Immature natural killer cell (primary cell): Measurements from ENCODE around the gene NUP133. TPM values are rescaled to one million over a fixed set of nuclear protein-coding genes. Genes with fewer than 3 reads are reported as not detected.
"Not testable (repeated sequence)": the region's sequence is repeated elsewhere in the genome, so short reads cannot be mapped to it uniquely, and the experiment has no call there.

ENCODE experiments used
- DNase-seq, 3 donors: peaks; one replicate each; pipeline ENCODE4 v3.0.0; 2022; ENCODE audit warnings: mixed read lengths in 1 of 3
- H3K27ac Mint-ChIP-seq, 6 donors: one replicate each; pipeline ENCODE4 v1.8.0; 2020; ENCODE audit warnings: mixed read lengths in 6 of 6, mild to moderate bottlenecking in 5 of 6, inconsistent platforms in 4 of 6, moderate library complexity in 3 of 6
- H3K27me3 Mint-ChIP-seq, 3 donors: one replicate each; pipeline ENCODE4 v1.8.0; 2020 to 2021; ENCODE audit warnings: low read depth in 3 of 3, mild to moderate bottlenecking in 3 of 3, mixed read lengths in 3 of 3, moderate library complexity in 3 of 3, inconsistent platforms in 1 of 3
- H3K36me3 Mint-ChIP-seq, 3 donors: one replicate each; pipeline ENCODE4 v1.8.0; 2020; ENCODE audit warnings: mixed read lengths in 3 of 3, inconsistent platforms in 2 of 3, mild to moderate bottlenecking in 2 of 3
- H3K4me1 Mint-ChIP-seq, 2 donors: one replicate each; pipeline ENCODE4 v1.8.0; 2020; ENCODE audit warnings: inconsistent platforms in 2 of 2, mild to moderate bottlenecking in 2 of 2, mixed read lengths in 2 of 2, moderate library complexity in 1 of 2
- H3K4me3 Mint-ChIP-seq, 5 donors: one replicate each; pipeline ENCODE4 v1.8.0; 2020; ENCODE audit warnings: mild to moderate bottlenecking in 5 of 5, mixed read lengths in 5 of 5, inconsistent platforms in 3 of 5, moderate library complexity in 3 of 5
- H3K9me3 Mint-ChIP-seq, 6 donors: one replicate each; pipeline ENCODE4 v1.8.0; 2020; ENCODE audit warnings: mild to moderate bottlenecking in 6 of 6, mixed read lengths in 6 of 6, inconsistent platforms in 4 of 6, moderate library complexity in 3 of 6
- polyA plus RNA-seq, 3 donors: library from polyadenylated mRNA; unstranded; fragments of 300-500 nt; fragmentation: Illumina TruSeq; gene quantifications; one replicate each; pipeline ENCODE4 v1.2.3, GENCODE V29; 2021

Gene NUP133
- polyA plus RNA-seq, 3 donors from 2014 or later: 17.5 to 20.0 (median 18.5) TPM

DNA sequence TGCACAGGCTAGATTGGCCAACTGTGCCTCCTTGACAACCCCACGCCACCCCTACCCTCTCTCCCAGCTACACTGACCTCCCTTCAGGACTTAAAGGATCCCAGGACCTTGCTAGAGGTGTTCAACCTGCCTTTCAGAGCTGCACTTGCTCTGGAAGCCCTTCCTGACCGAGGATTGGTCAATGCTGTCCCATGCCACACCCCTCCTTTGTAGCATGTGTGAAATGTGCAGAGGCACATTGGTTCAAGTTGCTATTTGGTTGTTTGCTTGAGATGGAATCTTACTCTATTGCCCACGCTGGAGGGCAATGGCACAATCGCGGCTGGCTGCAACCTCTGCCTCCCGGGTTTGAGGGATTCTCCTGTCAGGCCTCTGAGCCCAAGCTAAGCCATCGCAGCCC, 96.1 kb downstream of the NUP133 start:
- DNase-seq: no peak
- peaks cover 2% of the 10 kb centered on the region in 2 donors for H3K4me1 Mint-ChIP-seq
- no peak overlapping the region for H3K4me3 Mint-ChIP-seq
- peaks cover 14 to 25% (median 19%) of the 10 kb centered on the region in 3 donors for H3K27me3 Mint-ChIP-seq
- no peak overlapping the region for H3K27ac Mint-ChIP-seq
- H3K36me3 Mint-ChIP-seq: no peaks in the 10 kb centered on the region
- no peaks in the 10 kb centered on the region for H3K9me3 Mint-ChIP-seq

DNA sequence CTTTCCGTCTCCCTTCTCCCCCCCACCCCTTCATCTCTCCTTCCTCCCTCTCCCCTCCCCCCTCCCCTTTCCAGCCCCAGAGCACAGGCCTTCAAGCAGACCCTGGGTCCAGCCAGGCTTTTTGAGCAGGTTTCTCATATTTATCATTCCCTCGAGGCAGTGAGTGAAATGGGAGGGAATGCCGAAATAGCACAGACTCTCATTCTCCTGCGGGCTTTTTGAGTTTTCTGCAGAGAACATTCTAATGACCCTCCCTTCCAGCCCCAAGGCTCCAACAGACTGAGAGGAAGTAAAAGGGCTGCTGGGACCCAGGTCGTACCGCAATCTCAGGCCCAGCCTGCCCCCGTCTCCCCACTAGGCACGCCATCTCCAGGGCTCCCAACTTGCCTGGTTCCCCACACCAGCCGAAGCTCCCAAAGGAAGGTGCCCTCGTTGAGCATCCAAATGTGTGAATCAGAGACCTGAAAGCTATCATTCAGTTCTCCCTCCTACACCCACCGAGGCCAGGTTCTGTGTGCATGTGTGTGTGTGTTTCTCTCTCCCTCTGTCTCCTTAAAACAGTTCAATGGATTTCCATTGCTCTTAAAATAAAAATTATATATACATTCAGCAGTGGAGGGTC, 96.6 kb downstream of the NUP133 start:
- Mint-ChIP-seq H3K27ac (no peak overlapping the region), H3K4me3 (no peak overlapping the region), H3K9me3 (no peaks in the 10 kb centered on the region), H3K4me1 (peaks cover 7% of the 10 kb centered on the region in 2 donors), H3K36me3 (no peaks in the 10 kb centered on the region), H3K27me3 (peaks cover 16 to 27% (median 20%) of the 10 kb centered on the region in 3 donors)
- no peak for DNase-seq

DNA sequence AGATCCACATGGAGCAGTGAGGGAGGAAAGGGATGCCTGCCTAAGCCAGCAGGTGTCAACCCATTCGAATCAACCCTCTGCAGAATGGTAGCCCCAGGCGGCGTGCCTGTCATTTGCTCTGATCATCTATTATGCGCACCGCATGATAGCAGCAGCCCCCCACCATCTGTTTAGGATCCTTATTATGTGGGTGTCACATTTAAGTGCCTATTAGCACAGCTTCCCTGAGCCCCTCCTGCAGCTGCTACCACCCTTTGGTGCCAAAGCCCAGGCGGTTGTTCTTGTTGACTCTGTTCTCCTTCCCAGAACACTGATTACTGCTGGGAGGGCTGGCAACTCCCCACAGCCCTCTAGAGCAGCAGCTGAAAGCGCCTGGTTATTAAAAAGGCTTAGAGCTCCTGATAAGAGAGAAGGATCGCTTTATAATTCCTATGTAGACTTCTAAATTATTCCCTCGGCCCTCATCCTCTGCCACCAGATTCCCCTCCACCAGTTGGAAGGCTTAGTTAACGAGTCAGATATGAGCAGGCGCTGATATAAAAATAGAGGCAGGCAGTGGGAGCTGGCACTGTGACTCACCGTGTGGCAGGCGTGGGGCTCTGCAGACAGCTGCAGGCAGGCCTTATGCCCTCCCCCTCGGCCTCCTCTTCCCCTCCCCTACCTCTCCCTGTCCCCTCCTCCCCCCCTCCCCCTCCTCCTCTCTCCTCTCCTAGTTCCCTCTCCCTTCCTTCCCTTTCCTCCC, 97.3 kb downstream of the NUP133 start:
- Mint-ChIP-seq H3K27me3 (peaks cover 16 to 27% (median 24%) of the 10 kb centered on the region in 3 donors), H3K4me1 (peaks cover 7 to 8% of the 10 kb centered on the region in 2 donors), H3K4me3 (peak overlapping the region in 1 of 5 donors; percentile 38), H3K36me3 (no peaks in the 10 kb centered on the region), H3K9me3 (no peaks in the 10 kb centered on the region), H3K27ac (no peak overlapping the region)
- no peak for DNase-seq

DNA sequence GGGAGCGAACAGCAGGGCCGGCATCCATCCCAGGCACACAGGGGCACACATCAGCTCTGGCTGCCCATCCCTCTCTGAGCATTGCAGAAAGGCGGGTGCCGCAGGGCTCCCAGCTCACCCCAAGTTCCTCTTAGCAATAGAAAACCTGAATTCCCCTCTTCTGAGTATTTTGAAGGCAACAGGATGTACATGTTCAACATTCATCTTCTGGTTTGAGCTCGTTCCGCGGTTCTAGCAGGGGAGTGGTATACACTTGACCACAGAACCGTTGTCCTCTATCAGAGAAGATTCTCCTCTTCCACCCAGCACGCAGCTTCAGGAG, 97.8 kb downstream of the NUP133 start:
- Mint-ChIP-seq H3K36me3 (no peaks in the 10 kb centered on the region), H3K4me3 (peak overlapping the region in 1 of 5 donors; percentile 38), H3K27me3 (peaks cover 16 to 31% (median 24%) of the 10 kb centered on the region in 3 donors), H3K27ac (no peak overlapping the region), H3K4me1 (peaks cover 7 to 8% of the 10 kb centered on the region in 2 donors), H3K9me3 (no peaks in the 10 kb centered on the region)
- no peak for DNase-seq

DNA sequence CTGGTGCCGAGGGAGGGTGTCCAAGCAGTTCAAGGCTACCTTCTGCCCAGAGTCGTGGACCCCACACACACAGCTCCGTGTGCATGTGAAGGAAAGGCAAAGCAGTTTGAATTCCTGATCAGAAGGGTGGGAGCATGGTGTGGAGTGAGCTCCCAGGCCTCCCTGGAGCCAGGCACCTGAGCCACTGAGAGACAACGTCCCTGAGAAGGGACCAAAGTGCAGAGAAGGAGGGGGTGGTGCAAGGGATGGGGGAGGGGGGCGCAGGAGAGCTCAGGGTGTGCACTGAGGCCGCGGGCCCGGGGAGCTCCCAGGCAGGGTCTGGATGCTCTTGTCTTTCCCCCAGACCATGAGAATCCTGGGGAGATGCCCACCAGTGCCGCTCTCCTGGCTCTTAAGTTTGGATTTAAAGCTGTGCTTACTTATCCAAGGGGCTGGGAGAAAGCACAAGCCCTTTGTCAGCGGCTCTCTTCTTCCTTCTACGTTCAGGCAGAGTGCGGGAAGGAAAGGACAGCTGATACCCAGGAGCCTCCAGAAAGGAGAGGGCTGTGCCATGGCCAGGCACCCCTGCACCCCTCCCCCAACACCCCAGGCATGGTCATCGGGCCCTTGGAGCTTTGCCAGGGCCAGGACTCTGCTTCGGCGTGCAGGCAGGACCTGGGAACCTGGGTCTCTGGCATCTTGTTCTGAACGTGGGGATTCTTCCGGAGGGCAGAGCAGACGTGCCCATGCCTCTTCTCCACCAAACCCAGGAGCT, 98.3 kb downstream of the NUP133 start:
- no peaks in the 10 kb centered on the region for H3K9me3 Mint-ChIP-seq
- DNase-seq: no peak
- no peaks in the 10 kb centered on the region for H3K36me3 Mint-ChIP-seq
- peaks cover 7 to 8% of the 10 kb centered on the region in 2 donors for H3K4me1 Mint-ChIP-seq
- H3K27ac Mint-ChIP-seq: no peak overlapping the region
- H3K27me3 Mint-ChIP-seq: peaks cover 17 to 33% (median 24%) of the 10 kb centered on the region in 3 donors
- H3K4me3 Mint-ChIP-seq: no peak overlapping the region

DNA sequence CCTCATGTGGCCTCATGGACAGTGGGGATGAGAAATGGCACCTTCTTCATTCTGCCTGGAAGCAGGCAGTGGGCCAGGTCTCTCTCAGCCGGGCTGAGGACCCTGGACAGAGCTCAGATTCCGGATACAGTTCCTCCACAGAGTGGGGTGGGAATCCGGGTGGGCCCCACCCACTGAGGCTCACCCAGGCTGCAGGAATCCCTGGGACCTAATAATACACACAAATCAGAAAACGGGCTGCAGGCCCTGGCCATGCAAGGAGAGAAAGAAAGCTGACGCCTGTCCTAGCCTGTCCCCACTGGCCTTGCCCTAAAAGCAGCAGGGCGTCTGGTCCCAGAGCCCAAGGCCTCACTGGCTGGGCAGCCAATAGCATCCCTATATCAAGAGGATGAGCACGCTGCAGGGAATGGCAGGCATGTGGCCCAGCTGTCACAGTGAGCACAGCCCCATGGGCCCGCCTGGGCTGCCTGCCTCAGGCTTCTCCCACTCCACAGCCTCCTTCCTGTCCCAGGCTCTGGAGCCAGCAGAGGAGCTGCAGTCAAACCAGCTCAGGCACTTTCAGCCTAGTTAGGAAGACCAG, 99.6 kb downstream of the NUP133 start:
- H3K36me3 Mint-ChIP-seq: no peaks in the 10 kb centered on the region
- H3K27ac Mint-ChIP-seq: no peak overlapping the region
- H3K9me3 Mint-ChIP-seq: no peaks in the 10 kb centered on the region
- DNase-seq: no peak
- H3K4me1 Mint-ChIP-seq: peaks cover 7 to 8% of the 10 kb centered on the region in 2 donors
- H3K4me3 Mint-ChIP-seq: no peak overlapping the region
- peaks cover 17 to 40% (median 25%) of the 10 kb centered on the region in 3 donors for H3K27me3 Mint-ChIP-seq

DNA sequence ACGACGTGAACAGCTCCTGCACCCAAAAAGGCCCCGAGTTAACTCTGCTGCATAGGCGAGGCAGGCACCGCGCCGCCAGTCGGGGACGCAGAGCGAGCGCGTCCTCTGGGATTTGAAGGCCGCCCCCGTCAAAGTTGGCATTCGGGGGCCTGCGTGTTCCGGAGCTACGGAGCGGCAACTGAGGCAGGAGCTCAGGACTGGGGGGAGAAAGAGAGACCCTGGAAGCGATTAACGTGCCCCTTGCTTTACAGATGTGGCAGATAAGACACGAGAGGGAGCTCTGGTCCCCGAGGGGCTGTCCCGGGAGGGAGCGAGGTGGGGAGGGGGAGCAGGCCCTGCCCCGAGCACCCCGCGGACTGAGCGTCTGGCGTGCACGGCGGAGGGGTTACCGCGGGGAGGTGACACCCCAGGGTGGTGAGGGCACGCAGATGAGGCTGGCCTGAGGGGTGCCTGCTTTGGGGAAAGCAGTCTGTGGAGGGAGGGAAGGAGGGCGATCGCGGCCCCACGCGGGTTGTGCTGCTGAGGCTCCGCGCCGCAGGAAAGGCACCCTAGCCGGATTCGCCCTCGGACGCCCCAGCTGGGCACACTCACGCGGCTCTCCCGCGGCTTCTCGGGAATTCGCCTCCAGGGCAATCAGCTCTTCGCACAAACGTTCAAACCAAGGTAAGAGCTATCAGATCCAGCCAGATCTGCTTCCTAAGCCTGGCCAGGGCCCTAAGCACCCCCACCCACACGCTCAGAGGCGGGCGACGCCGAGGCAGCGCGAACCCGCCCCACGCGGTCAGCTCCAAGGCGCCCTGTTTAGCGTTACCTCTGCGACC, 100.7 kb downstream of the NUP133 start:
- Mint-ChIP-seq H3K27ac (no peak overlapping the region), H3K4me1 (peaks cover 7 to 8% of the 10 kb centered on the region in 2 donors), H3K9me3 (no peaks in the 10 kb centered on the region), H3K36me3 (no peaks in the 10 kb centered on the region), H3K27me3 (peaks cover 14 to 45% (median 19%) of the 10 kb centered on the region in 3 donors), H3K4me3 (peak overlapping the region in 4 of 5 donors; percentile 29 to 64 (median 48))
- DNase-seq: no peak

DNA sequence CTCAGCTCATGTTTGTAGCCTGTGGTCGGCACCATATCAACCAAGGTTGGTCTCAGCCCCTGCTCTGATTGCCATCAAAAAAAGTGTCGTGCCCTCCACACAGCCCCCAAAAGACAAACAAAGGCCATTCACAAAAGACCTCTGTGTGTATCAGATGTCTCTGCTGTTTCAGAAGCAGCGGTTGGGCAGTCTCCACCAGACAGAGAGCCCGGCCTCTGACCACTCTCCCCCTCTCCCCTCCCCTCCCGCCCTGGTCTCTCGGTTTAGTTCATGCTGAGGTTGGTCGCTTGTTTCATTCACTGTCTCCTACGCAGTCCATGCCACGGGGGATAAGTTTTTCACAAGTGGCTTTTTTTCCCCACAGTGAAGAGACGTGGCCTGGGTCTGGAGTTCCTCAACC, 101.3 kb downstream of the NUP133 start:
- DNase-seq: no peak
- H3K36me3 Mint-ChIP-seq: no peaks in the 10 kb centered on the region
- H3K27me3 Mint-ChIP-seq: peaks cover 14 to 45% (median 17%) of the 10 kb centered on the region in 3 donors
- no peak overlapping the region for H3K27ac Mint-ChIP-seq
- no peaks in the 10 kb centered on the region for H3K9me3 Mint-ChIP-seq
- H3K4me3 Mint-ChIP-seq: peak overlapping the region in 4 of 5 donors; percentile 29 to 64 (median 48)
- peaks cover 7 to 8% of the 10 kb centered on the region in 2 donors for H3K4me1 Mint-ChIP-seq

DNA sequence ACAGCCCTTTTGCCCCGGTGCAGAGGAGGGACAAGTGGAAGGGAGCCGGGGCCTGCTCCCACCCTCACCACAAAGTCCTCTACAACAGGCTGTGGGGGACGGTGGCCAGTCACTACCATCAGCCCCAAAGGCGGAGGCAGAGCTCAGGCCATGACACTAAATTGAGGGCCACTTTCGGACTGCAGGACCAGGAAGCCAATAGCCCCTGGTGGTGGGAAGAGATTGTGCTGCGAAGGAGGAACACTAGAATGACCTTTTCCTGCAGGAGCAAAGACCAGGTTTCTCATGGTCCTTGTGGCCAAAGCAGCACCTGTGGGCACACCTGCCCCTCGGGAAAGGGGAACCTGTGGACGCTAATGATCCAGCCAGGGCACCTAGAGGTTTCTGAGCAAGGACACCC, 104.6 kb downstream of the NUP133 start:
- no peak for DNase-seq
- Mint-ChIP-seq H3K4me3 (no peak overlapping the region), H3K4me1 (peaks cover 7 to 8% of the 10 kb centered on the region in 2 donors), H3K9me3 (no peaks in the 10 kb centered on the region), H3K27ac (no peak overlapping the region), H3K27me3 (peaks cover 9 to 33% (median 14%) of the 10 kb centered on the region in 3 donors), H3K36me3 (no peaks in the 10 kb centered on the region)

DNA sequence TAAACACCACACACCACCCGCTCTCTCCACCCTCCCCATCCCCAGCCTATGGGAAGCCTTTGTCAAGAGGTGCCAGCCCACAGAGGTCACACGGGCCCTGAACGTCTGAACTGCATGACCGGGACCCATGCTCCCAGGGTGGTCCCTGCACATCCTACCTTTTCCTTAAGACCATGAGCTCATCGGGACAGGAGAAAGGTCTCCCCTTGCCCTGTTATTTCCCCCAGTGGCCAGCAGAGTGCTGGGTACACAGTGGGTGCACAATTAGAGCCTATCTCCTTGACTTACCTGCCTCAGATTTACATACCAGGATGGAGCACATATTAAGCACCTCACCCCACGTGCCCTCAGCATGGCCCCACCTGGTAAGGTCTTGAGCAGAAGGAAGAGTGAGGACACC, 105.1 kb downstream of the NUP133 start:
- Mint-ChIP-seq H3K4me1 (peaks cover 7 to 8% of the 10 kb centered on the region in 2 donors), H3K27ac (no peak overlapping the region), H3K36me3 (no peaks in the 10 kb centered on the region), H3K4me3 (no peak overlapping the region), H3K9me3 (no peaks in the 10 kb centered on the region), H3K27me3 (peaks cover 9 to 28% (median 11%) of the 10 kb centered on the region in 3 donors)
- DNase-seq: no peak

DNA sequence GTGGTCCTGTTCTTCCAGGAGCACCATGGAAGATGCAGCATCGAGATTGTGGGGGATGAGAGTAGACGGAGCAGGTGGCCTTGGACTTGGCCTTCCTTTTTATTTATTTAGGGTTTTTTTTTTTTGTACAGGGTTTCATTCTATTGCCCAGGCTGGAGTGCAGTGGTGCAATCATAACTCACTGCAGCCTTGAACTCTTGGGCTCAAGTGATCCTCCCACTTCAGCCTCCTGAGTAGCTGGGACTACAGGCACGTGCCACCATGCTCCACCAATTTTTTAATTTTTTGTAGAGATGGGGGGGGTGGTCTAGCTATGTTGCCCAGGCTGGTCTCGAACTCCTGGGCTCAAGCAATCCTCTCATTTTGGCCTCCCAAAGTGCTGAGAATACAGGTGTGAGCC, 105.8 kb downstream of the NUP133 start:
- H3K27me3 Mint-ChIP-seq: peaks cover 9 to 28% (median 10%) of the 10 kb centered on the region in 3 donors

DNA sequence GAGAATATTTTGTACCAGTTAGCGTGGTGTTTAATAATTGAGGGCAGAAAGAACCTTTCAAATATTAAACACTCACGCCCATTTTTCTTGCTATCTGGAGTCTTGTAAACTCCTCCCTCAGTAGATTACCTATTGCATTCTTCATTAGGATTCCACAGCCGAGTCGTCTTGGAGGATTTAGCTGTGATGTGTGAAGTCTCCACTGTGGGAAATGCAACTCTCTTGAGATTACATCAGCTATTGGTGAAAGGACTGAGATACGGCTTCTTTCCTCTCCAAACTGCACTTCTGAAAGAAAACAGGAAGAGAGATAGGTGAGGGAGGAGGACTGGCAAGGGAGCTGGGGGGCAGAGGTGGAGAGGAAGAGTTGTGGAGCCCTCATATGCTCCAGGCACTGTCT, 110.4 kb downstream of the NUP133 start:
- H3K27ac Mint-ChIP-seq: no peak overlapping the region
- no peaks in the 10 kb centered on the region for H3K4me1 Mint-ChIP-seq
- DNase-seq: no peak
- H3K4me3 Mint-ChIP-seq: no peak overlapping the region
- no peaks in the 10 kb centered on the region for H3K36me3 Mint-ChIP-seq
- H3K9me3 Mint-ChIP-seq: no peaks in the 10 kb centered on the region
- H3K27me3 Mint-ChIP-seq: peaks cover 0 to 15% (median 12%) of the 10 kb centered on the region in 3 donors

More for the DNA sequence above, 105.8 kb downstream of the NUP133 start:
- H3K27ac Mint-ChIP-seq, H3K4me3 Mint-ChIP-seq, DNase-seq, H3K9me3 Mint-ChIP-seq, H3K36me3 Mint-ChIP-seq, H3K4me1 Mint-ChIP-seq: not testable (repeated sequence)

DNA sequence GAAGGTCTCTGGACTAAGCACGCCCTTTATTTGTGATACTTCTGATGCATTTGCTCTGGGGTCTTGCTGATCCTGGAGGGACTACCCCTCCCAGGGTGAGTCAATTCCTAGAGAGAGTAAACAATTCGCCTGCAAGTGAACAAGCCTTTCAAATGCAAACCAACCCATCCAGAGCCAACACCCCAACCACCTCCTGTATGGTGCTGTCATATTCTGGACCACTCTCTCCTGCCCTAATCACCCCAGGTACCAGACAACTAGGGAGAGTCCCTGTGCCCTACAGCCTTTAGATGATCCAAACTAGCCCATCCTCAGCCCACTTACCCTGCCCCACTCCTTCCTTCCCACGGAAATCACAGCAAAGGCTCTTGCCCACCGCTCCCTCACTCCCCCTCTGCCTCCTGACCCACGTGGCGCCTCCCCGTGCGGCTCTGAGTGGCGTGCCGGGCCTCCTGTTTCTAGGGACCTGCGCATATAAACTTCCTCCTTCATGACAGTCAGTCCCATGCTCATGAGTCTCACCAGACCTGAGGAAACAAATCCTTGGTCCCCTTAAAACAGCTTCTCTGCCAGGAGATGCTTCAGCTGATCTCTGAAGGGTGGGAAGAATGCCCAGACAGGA, 111.4 kb downstream of the NUP133 start:
- no peaks in the 10 kb centered on the region for H3K9me3 Mint-ChIP-seq
- no peak overlapping the region for H3K4me3 Mint-ChIP-seq
- H3K36me3 Mint-ChIP-seq: no peaks in the 10 kb centered on the region
- peaks cover 0 to 15% (median 13%) of the 10 kb centered on the region in 3 donors for H3K27me3 Mint-ChIP-seq
- no peaks in the 10 kb centered on the region for H3K4me1 Mint-ChIP-seq
- no peak for DNase-seq
- H3K27ac Mint-ChIP-seq: no peak overlapping the region
